DND-41 (cell line): ENCODE data around the gene TRERF1.

ENCODE experiments used
- ATAC-seq: fragments of 200-7000 bp; cut with Tn5 transposase; 3 replicates; pipeline ENCODE4 v1.9.1; 2021; ENCODE audit warnings: low read depth; ENCODE audit not compliant: insufficient read depth
- DNase-seq: peaks from one replicate; pipeline ENCODE4 v3.0.0-alpha.2; 2020
- H2AFZ ChIP-seq: 2 replicates; pipeline ENCODE4 v1.6.0; 2012; ENCODE audit warnings: low read depth, low read length
- H3K27ac ChIP-seq: 2 replicates; pipeline ENCODE4 v1.5.1; 2012; ENCODE audit warnings: low read length, inconsistent platforms
- H3K27me3 ChIP-seq: fragments of 200-600 bp; sonication (generic); 2 replicates; pipeline ENCODE4 v1.6.0; 2012; ENCODE audit warnings: low read length, mild to moderate bottlenecking, inconsistent platforms; ENCODE audit not compliant: insufficient read depth, poor library complexity
- H3K36me3 ChIP-seq: 2 replicates; pipeline ENCODE4 v1.5.1; 2012; ENCODE audit warnings: low read length, inconsistent platforms; ENCODE audit not compliant: insufficient read depth
- H3K4me1 ChIP-seq: 2 replicates; pipeline ENCODE4 v1.5.1; 2012; ENCODE audit warnings: mild to moderate bottlenecking, low read length; ENCODE audit not compliant: insufficient read depth
- H3K4me2 ChIP-seq: 2 replicates; pipeline ENCODE4 v1.6.0; 2012; ENCODE audit warnings: mild to moderate bottlenecking, moderate library complexity, low read length, inconsistent platforms; ENCODE audit not compliant: insufficient read depth
- H3K4me3 ChIP-seq, 2 experiments: fragments of 200-600 bp in 1 of 2; shearing (Covaris generic) in 1 of 2; 2 replicates each; pipeline ENCODE4 v1.5.1; 2012 to 2016; ENCODE audit warnings: inconsistent platforms in 2 of 2, low read length in 2 of 2, mild to moderate bottlenecking in 2 of 2, low read depth in 1 of 2, moderate library complexity in 1 of 2
- H3K79me2 ChIP-seq: 2 replicates; pipeline ENCODE4 v1.6.0; 2012; ENCODE audit warnings: low read length, inconsistent platforms; ENCODE audit not compliant: insufficient read depth
- H3K9ac ChIP-seq: 2 replicates; pipeline ENCODE4 v1.6.0; 2012; ENCODE audit warnings: low read depth, mild to moderate bottlenecking, inconsistent platforms, low read length, moderate library complexity
- H3K9me3 ChIP-seq: 2 replicates; pipeline ENCODE4 v1.5.1; 2012; ENCODE audit warnings: low read length, moderate library complexity, mild to moderate bottlenecking, inconsistent platforms; ENCODE audit not compliant: insufficient read depth, severe bottlenecking
- H4K20me1 ChIP-seq: 2 replicates; pipeline ENCODE4 v1.6.0; 2012; ENCODE audit warnings: low read length; ENCODE audit not compliant: insufficient read depth
- CTCF ChIP-seq: IDR thresholded peaks from 2 replicates; pipeline ENCODE4 v1.5.1; 2012; ENCODE audit warnings: borderline replicate concordance, low read length, moderate library complexity, mild to moderate bottlenecking; ENCODE audit not compliant: poor library complexity, severe bottlenecking; ENCODE audit errors: extremely low read depth
- EZH2 ChIP-seq: IDR thresholded peaks from 3 replicates; pipeline ENCODE4 v1.6.1; 2012; ENCODE audit warnings: borderline replicate concordance, low read depth, mild to moderate bottlenecking, moderate library complexity, low read length, inconsistent platforms; ENCODE audit not compliant: severe bottlenecking

The TRERF1 gene

GRCh38 chr6:42316981-42317380, 134.7 kb downstream of the TRERF1 start:
- no peak overlapping the region for H3K27ac ChIP-seq
- H3K9me3 ChIP-seq: no peaks in the 10 kb centered on the region
- no peaks in the 10 kb centered on the region for H3K79me2 ChIP-seq
- no peak overlapping the region for H2AFZ ChIP-seq
- H3K27me3 ChIP-seq: no peaks in the 10 kb centered on the region
- no peak overlapping the region for H3K4me2 ChIP-seq
- H3K4me3 ChIP-seq: no peak overlapping the region
- TF ChIP-seq CTCF (no peak), EZH2 (no peak)
- H3K36me3 ChIP-seq: 0 out of 2 replicates have a peak, but pooled peaks cover 2% of the 10 kb centered on the region
- H3K4me1 ChIP-seq: no peaks in the 10 kb centered on the region
- H4K20me1 ChIP-seq: no peaks in the 10 kb centered on the region
- no peak for DNase-seq
- no peak for ATAC-seq
- no peak overlapping the region for H3K9ac ChIP-seq

- Histone ChIP-seq H3K9ac (no peak overlapping the region), H3K79me2 (no peaks in the 10 kb centered on the region)
Measured at GRCh38 chr6:42315991-42316970, 135.4 kb downstream of the TRERF1 start.

GRCh38 chr6:42315259-42315990, 136.3 kb downstream of the TRERF1 start:
- no peak overlapping the region for H3K4me2 ChIP-seq
- H3K9ac ChIP-seq: no peak overlapping the region
- DNase-seq (no peak), ATAC-seq (no peak)
- 0 out of 2 replicates have a peak, but pooled peaks cover 4% of the 10 kb centered on the region for H3K36me3 ChIP-seq
- no peaks in the 10 kb centered on the region for H3K4me1 ChIP-seq
- no peaks in the 10 kb centered on the region for H3K9me3 ChIP-seq
- no peak overlapping the region for H3K27ac ChIP-seq
- no peak overlapping the region for H2AFZ ChIP-seq
- H3K27me3 ChIP-seq: no peaks in the 10 kb centered on the region
- TF ChIP-seq CTCF: no peak
- H4K20me1 ChIP-seq: no peaks in the 10 kb centered on the region
- H3K4me3 ChIP-seq: no peak overlapping the region
- H3K79me2 ChIP-seq: no peaks in the 10 kb centered on the region

More at GRCh38 chr6:42315991-42316970, 135.4 kb downstream of the TRERF1 start:
- H3K4me2 ChIP-seq: no peak overlapping the region
- 0 out of 2 replicates have a peak, but pooled peaks cover 4% of the 10 kb centered on the region for H3K36me3 ChIP-seq
- TF ChIP-seq EZH2 (no peak), CTCF (no peak)
- DNase-seq (no peak), ATAC-seq (no peak)
- H3K4me1 ChIP-seq: no peaks in the 10 kb centered on the region
- no peak overlapping the region for H2AFZ ChIP-seq
- H3K9me3 ChIP-seq: no peaks in the 10 kb centered on the region
- no peak overlapping the region for H3K27ac ChIP-seq
- H3K4me3 ChIP-seq: no peak overlapping the region
- no peaks in the 10 kb centered on the region for H4K20me1 ChIP-seq
- H3K27me3 ChIP-seq: no peaks in the 10 kb centered on the region
